ENCODE measurements around the gene PCDHA1.

GRCh38 chr5:140842798-140843733 lies 57.1 kb downstream of the PCDHA1 start:
- TF ChIP-seq CTCF (IDR thresholded peaks at IDR 0.05) (no peak), POLR2A (IDR thresholded peaks at IDR 0.05) (no peak)

Data from body of pancreas (tissue), 4 donors.